Gastroesophageal sphincter (tissue), 3 donors: ENCODE measurements around the gene GLRA1.

Experiments used
- CTCF ChIP-seq, 4 experiments: fragments of 200-600 bp in 2 of 4; fragments of 450-650 bp in 2 of 4; sonication (generic) in 1 of 4; IDR thresholded peaks; one replicate each; pipeline ENCODE4 v1.5.1; 2017 to 2019; ENCODE audit warnings: antibody characterized with exemption in 4 of 4, mild to moderate bottlenecking in 2 of 4, moderate library complexity in 2 of 4
- POLR2A ChIP-seq, 2 donors: fragments of 450-650 bp; IDR thresholded peaks; one replicate each; pipeline ENCODE4 v1.6.1; 2017; ENCODE audit warnings: antibody characterized with exemption in 2 of 2, mild to moderate bottlenecking in 2 of 2, moderate library complexity in 1 of 2

GRCh38 chr5:151780348-151780747, 144.3 kb downstream of the GLRA1 start:
- TF ChIP-seq POLR2A (IDR thresholded peaks at IDR 0.05): no peak
- no peak for TF ChIP-seq CTCF (IDR thresholded peaks at IDR 0.05)
